Loucy (cell line): Measurements from ENCODE around the gene INAFM2.

Experiments used
- H2AFZ ChIP-seq: fragments of 200-600 bp; sonication (generic); 2 replicates; pipeline ENCODE4 v1.6.0; 2016; ENCODE audit warnings: antibody characterized with exemption, mild to moderate bottlenecking, low read length, moderate library complexity
- H3F3A ChIP-seq: fragments of 200-600 bp; 2 replicates; pipeline ENCODE4 v1.6.0; 2016; ENCODE audit warnings: antibody characterized with exemption, low read depth, mild to moderate bottlenecking
- H3K27me3 ChIP-seq: fragments of 200-600 bp; sonication (generic); 2 replicates; pipeline ENCODE4 v1.6.1; 2014; ENCODE audit warnings: low read length, mild to moderate bottlenecking; ENCODE audit not compliant: insufficient read depth, poor library complexity, severe bottlenecking
- H3K36me3 ChIP-seq: fragments of 200-600 bp; sonication (generic); 2 replicates; pipeline ENCODE4 v1.6.1; 2016; ENCODE audit warnings: low read length; ENCODE audit not compliant: insufficient read depth
- H3K4me1 ChIP-seq: fragments of 200-600 bp; sonication (generic); 2 replicates; pipeline ENCODE4 v1.5.1; 2014; ENCODE audit warnings: low read length, mild to moderate bottlenecking; ENCODE audit not compliant: insufficient read depth, poor library complexity, severe bottlenecking
- H3K4me2 ChIP-seq: fragments of 200-600 bp; sonication (generic); 2 replicates; pipeline ENCODE4 v1.6.0; 2014; ENCODE audit warnings: antibody characterized with exemption, low read length, low read depth, mild to moderate bottlenecking; ENCODE audit not compliant: poor library complexity, severe bottlenecking
- H3K4me3 ChIP-seq: fragments of 200-600 bp; sonication (generic); 2 replicates; pipeline ENCODE4 v1.5.1; 2014; ENCODE audit warnings: low read length, mild to moderate bottlenecking, mixed read lengths; ENCODE audit not compliant: poor library complexity, severe bottlenecking
- H3K79me2 ChIP-seq: fragments of 200-600 bp; sonication (generic); 2 replicates; pipeline ENCODE4 v1.6.1; 2014; ENCODE audit warnings: low read length; ENCODE audit not compliant: insufficient read depth
- H3K9ac ChIP-seq: fragments of 200-600 bp; sonication (generic); 2 replicates; pipeline ENCODE4 v1.6.0; 2014; ENCODE audit warnings: mild to moderate bottlenecking, low read depth, low read length, moderate library complexity; ENCODE audit not compliant: poor library complexity, severe bottlenecking
- H3K9me2 ChIP-seq: fragments of 200-600 bp; sonication (generic); replicated peaks from 2 replicates; pipeline ENCODE4 v1.6.1; 2016; ENCODE audit warnings: low read depth, low read length, mixed read lengths
- H3K9me3 ChIP-seq: fragments of 200-600 bp; sonication (generic); 2 replicates; pipeline ENCODE4 v1.6.1; 2014; ENCODE audit warnings: mild to moderate bottlenecking, antibody characterized with exemption, low read length, low read depth; ENCODE audit not compliant: insufficient read depth
- H4K20me1 ChIP-seq: fragments of 200-600 bp; sonication (generic); 2 replicates; pipeline ENCODE4 v1.6.0; 2014; ENCODE audit warnings: antibody characterized with exemption, low read length, mild to moderate bottlenecking; ENCODE audit not compliant: insufficient read depth, poor library complexity, severe bottlenecking
- EZH2phosphoT487 ChIP-seq: fragments of 200-600 bp; IDR thresholded peaks from 2 replicates; pipeline ENCODE4 v1.6.1; 2018; ENCODE audit warnings: antibody characterized with exemption, mild to moderate bottlenecking, moderate library complexity, borderline replicate concordance
- TF ChIP-seq, protein P1 (sequence below): fragments of 200-600 bp; sonication (generic); conservative IDR thresholded peaks from 2 replicates; pipeline ENCODE4 v1.5.1; 2014; ENCODE audit warnings: mild to moderate bottlenecking, antibody characterized with exemption, low read length

INAFM2 gene

GRCh38 chr15:40282869-40283614 lies 40.5 kb upstream of the INAFM2 start, which contains the start of gene ANKRD63:
ANKRD63 (minus strand) TSS chr15:40283064; CDS start chr15:40282586, 478 bp downstream.
- Histone ChIP-seq H3K27me3 (no peaks in the 10 kb centered on the region), H3K36me3 (no peaks in the 10 kb centered on the region), H3K4me3 (no peak within 1 kb of the TSS), H3F3A (0 out of 2 replicates have a peak, but pooled peaks cover 3% of the 10 kb centered on the region), H3K9ac (no peak within 1 kb of the TSS), H2AFZ (no peak within 1 kb of the TSS), H3K4me2 (no peak within 1 kb of the TSS), H3K9me3 (no peaks in the 10 kb centered on the region), H4K20me1 (no peaks in the 10 kb centered on the region), H3K4me1 (no peaks in the 10 kb centered on the region), H3K79me2 (no peaks in the 10 kb centered on the region), H3K9me2 (no peaks in the 10 kb centered on the region)
- TF ChIP-seq, protein P1, sequence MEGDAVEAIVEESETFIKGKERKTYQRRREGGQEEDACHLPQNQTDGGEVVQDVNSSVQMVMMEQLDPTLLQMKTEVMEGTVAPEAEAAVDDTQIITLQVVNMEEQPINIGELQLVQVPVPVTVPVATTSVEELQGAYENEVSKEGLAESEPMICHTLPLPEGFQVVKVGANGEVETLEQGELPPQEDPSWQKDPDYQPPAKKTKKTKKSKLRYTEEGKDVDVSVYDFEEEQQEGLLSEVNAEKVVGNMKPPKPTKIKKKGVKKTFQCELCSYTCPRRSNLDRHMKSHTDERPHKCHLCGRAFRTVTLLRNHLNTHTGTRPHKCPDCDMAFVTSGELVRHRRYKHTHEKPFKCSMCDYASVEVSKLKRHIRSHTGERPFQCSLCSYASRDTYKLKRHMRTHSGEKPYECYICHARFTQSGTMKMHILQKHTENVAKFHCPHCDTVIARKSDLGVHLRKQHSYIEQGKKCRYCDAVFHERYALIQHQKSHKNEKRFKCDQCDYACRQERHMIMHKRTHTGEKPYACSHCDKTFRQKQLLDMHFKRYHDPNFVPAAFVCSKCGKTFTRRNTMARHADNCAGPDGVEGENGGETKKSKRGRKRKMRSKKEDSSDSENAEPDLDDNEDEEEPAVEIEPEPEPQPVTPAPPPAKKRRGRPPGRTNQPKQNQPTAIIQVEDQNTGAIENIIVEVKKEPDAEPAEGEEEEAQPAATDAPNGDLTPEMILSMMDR = no peak
- no peak for TF ChIP-seq EZH2phosphoT487

DNA sequence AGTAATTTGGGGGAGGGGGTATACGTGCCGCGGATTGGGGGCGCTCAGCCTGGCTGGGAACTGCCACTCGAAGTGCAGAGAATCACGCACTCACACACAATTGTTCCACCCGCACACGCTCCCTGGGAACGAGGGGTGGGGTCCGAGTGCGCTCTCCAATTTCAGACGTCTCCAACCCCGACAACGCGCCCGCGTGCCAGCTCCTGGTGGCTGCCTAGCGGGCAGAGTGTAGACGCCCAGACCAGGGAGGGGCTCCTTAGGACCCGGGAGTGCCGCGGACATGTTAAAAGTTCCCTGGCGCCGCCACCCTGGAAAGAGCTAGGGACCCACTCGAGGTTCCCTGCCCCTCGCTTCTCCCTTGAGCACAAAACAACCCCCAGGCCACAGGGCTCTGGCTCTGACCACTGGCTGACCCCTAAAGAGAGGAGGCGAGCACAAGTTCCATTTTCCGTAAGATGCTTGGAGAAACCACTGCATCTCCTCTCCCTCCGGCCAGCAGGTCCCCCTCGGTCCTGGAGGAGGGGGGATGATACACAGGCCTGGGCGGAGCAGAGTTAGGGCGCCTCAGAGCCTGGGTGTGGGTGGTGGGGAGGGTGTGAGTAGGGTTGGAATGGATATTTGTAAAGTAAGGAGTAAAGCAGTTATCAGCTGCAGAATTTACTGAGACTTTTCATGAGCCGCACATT lies 39.7 kb upstream of the INAFM2 start:
- Histone ChIP-seq H2AFZ (no peak overlapping the region), H3K9me2 (no peaks in the 10 kb centered on the region), H3K36me3 (no peaks in the 10 kb centered on the region), H3K4me3 (no peak overlapping the region), H3F3A (0 out of 2 replicates have a peak, but pooled peaks cover 3% of the 10 kb centered on the region), H3K9me3 (no peaks in the 10 kb centered on the region), H3K4me1 (no peaks in the 10 kb centered on the region), H3K9ac (no peak overlapping the region), H3K79me2 (no peaks in the 10 kb centered on the region), H4K20me1 (no peaks in the 10 kb centered on the region), H3K27me3 (no peaks in the 10 kb centered on the region), H3K4me2 (no peak overlapping the region)
- no peak for TF ChIP-seq EZH2phosphoT487
- TF ChIP-seq, protein P1 = no peak

GRCh38 chr15:40285151-40285550 lies 38.3 kb upstream of the INAFM2 start:
- Histone ChIP-seq H2AFZ (no peak overlapping the region), H4K20me1 (no peaks in the 10 kb centered on the region), H3K4me3 (no peak overlapping the region), H3K4me2 (no peak overlapping the region), H3K36me3 (no peaks in the 10 kb centered on the region; the same call in 1 of the 2 replicates), H3K9ac (no peak overlapping the region), H3K27me3 (no peaks in the 10 kb centered on the region), H3F3A (0 out of 2 replicates have a peak, but pooled peaks cover 3% of the 10 kb centered on the region), H3K79me2 (no peaks in the 10 kb centered on the region), H3K4me1 (no peaks in the 10 kb centered on the region), H3K9me3 (no peaks in the 10 kb centered on the region), H3K9me2 (no peaks in the 10 kb centered on the region)
- TF ChIP-seq, protein P1 = no peak
- no peak for TF ChIP-seq EZH2phosphoT487
